NCI-H1092 (cell line): Measurements from ENCODE around the gene ZEB2.

Experiments used
- DNase-seq: peaks from one replicate; lab custom pipeline; 2025; lab: John Stamatoyannopoulos, UW

ZEB2 gene

DNA sequence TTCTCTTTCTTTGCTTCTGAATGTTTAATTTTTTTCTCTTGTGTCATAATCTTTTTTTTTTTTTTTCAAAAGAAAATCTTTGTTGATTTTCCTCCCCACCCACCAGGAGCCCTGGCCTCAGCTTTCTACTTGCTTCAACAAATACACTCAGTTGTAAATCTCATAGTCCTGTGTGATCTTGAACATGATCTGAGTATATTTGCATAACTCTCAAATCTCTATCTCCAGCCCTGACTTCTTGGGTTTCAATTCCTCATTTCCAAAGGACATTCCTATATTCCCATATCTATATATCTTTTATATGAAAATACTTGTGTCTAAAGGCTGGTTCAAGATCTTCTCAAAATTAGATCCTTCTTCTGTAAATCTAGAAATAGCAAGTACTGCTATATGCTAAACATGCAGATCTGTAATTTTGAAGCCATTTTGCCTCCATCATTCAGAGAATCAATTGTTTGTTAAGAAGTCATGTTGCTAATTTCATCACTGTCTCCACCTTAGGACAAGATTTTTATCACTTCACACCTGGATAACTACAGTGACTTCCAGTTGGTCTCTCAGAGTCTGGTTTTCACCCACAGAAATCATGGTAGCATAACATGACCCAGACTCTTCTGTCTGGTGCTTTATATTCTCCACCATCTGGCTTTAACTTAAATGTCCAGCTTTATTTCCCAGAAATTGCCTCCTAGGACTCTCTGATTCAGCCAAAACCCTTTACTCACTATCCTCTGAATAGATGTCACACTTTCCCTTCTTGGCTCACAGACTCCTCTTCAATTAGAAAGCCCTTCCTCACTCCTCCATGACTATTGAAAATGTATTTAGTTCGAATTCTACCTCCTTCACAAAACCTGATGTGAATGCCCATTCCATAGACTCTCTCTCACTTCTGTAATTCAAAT lies 98.1 kb downstream of the ZEB2 start:
- no peak for DNase-seq

DNA sequence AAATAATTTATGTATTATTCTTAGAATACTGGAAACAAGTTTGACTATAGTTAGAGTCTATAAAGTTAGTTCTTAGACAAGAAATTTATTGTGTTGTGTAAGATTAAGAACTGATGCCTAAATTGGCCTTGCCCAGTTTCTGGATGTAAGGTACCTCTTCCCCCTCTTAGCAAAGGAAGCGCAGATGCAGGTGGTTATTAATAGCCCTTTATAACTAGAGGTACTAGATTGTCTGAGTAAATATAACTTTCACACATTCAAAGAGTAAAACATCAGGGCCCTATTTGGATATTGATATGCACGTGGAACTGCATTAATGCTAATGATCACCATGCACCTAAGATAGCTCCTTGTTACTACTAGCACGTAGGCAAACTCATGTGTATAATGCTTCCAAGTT lies 100.7 kb downstream of the ZEB2 start:
- DNase-seq, result no peak

DNA sequence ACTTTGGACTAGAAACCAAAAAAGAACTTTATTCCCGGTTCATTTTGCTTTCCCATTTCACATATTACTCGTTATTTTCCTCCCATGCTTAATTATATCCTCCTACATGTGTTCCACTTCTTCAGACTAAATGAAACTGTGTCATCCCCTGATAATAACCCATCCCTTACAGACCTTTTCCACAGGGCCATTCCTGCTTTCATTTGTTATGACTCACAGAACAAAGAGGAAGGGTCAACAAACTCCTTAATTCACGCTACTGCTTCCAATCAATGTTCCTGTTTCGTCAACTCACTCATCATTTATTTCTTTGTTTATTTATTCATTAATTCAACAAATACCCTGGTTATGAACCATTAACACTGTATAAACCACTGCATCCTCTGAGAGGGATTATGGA lies 104.5 kb downstream of the ZEB2 start:
- no peak for DNase-seq

DNA sequence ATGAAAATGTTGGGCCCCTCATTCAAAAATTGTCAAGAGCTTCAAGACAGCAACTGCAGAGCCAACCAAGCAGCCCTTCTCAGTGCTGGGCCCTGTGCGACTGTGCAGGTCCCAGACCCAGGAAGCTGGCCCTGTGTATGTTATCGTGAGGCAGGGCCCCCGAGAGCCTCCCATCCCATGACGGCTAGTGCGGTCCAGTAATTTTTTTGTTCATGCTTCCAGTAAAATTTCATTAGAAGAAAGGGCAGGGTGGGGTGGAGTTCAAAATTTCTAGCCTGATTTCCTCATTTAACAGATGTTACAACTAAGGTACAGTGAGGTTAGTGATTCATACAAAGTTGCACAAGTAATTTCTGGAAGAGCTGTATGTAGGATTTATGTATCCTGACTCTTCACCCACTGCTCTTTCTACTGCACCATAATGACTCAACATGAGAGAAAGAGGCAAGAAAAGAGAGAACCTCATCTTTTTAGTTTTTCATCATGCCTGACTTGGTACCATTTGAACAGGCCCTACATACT lies 105.5 kb downstream of the ZEB2 start:
- no peak for DNase-seq

- no peak for DNase-seq
These were observed 107.2 kb downstream of the ZEB2 start for GRCh38 chr2:144412709-144413108.

DNA sequence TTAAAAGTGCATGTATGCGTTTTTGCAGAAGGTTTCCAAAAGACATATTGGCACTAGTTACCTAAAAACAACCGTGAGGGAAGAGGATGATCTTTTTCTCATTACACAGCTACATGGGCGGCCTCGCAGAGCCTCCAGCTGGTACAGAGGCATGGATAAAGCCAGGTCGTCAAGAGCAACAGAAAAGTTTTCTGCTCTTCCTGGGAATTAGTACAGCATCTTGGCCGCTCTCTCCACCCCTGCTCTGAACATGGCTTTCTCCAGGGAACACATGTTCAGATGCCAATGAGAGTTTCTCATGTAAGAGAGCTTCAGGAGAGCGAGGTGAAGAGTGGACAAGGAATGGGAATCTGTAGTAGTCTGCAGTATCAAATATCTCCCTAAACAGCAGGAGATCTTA lies 108.4 kb downstream of the ZEB2 start:
- DNase-seq, result no peak

- no peak for DNase-seq
These were observed 110.7 kb downstream of the ZEB2 start for GRCh38 chr2:144409241-144409640.

- DNase-seq, result no peak
These were observed 112.7 kb downstream of the ZEB2 start for GRCh38 chr2:144407262-144407661.

- no peak for DNase-seq
These were observed 113.7 kb downstream of the ZEB2 start for GRCh38 chr2:144405982-144406788.

- DNase-seq, result no peak
These were observed 114.6 kb downstream of the ZEB2 start for GRCh38 chr2:144405321-144405720.

DNA sequence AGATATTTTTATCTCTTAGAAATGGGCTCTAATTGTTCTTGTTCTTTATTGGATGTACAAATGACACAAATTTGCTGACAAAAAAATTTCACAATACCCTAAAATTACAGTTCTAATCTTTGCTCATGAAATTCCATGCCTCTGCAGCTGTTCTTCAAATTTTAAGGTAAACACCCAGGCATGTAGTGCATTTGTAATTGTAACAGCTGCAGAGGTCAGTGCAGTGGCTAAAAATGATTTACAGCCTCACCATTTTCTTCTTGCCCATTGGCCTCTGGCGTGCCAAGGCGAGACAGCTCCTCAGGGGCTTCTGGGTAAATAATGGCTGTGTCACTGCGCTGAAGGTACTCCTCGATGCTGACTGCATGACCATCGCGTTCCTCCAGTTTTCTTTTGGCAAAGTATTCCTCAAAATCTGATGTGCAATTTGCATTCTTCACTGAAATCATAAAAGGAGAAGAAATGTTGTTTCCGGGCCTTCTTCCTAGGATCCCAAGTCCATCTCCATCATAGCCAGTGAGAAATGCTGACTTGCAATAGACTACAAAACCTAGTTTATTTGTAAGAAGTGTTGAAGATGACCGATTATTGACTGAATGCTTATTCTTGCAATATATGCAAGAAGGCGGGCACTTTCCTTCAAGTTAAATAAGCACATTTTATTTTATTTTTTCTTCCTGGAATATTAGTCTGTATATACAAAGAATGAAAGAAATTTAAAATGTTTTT lies 115.2 kb downstream of the ZEB2 start:
- no peak for DNase-seq

DNA sequence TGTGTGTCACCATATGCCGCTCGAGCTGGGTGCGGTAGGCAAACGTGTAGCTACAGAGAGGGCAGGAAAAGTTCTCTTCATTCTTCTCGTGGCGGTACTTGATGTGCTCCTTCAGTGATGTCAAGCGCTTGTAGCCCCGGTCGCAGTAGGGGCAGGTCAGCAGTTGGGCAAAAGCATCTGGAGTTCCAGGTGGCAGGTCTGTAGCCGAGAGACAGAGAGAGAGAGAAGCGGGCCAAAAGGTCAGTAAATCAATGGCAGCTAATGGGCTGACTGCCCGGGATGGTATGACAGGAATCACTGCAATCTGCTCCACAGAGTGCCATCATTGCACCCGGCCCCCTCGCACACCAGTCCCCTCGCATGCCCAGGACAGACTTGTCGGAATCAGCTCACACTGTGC lies 116.0 kb downstream of the ZEB2 start:
- DNase-seq, result no peak

DNA sequence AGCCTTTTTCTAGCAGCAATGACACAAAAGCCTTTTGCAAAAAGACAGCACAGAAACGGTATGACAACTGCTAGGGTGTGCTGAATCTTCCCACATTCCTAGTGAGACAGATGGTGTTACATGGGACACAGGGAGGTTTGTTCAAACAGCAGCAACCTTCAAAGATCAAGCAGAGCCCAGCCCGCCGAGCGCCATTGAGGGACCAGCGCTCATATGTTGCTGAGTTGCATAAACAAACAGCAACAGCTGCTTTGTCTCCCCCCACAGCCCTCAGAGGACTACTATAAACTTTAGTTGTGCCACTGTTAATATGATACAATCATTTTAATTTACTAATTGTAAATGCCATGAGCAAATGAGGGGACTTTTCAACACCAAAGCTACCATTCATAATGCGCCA lies 117.7 kb downstream of the ZEB2 start:
- no peak for DNase-seq

- no peak for DNase-seq
These were observed 118.9 kb downstream of the ZEB2 start for GRCh38 chr2:144401036-144401435.

DNA sequence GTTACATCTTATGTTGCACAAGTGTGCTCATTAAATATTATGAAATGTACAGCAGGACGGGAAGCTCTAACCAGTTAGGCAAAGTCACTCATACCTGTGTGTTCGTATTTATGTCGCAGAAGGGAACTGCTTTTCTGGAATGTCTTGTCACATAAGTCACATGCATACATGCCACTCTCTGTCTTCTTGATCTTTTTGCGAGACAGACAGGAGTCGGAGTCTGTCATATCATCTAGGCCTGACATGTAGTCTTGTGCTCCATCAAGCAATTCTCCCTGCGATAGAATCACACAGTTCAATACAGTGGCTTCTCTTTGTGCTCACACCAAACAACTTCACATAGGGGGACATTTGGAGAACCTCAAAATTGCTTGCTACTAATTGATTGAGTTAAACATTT lies 123.6 kb downstream of the ZEB2 start:
- no peak for DNase-seq

DNA sequence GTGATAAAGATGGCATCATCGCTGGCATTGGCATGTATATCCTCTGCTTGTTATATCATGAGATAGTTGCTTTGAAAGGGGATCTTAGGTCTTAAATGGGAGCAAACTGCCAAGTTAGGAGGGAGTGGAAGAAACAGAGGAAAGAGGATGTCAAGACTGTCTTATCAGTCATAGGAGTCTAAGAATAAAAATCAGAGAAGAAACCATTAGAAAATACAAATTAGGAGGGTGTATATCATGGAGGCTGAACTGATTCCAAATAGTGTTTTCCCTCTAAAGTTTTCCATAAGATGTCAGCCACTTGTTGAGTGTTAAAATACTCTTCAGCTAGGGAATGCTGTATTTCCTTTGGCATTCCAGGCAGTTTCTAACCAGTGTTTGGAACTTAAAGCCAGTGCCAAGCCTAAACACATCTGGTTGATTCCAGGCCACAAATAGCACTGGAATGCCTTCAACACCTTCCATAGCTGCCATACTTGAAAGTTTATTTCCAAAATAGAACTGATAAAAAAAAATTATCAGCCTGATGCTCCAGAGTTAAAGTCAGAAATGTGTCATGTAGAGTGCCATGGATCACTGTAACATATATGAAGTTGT lies 129.4 kb downstream of the ZEB2 start:
- no peak for DNase-seq

DNA sequence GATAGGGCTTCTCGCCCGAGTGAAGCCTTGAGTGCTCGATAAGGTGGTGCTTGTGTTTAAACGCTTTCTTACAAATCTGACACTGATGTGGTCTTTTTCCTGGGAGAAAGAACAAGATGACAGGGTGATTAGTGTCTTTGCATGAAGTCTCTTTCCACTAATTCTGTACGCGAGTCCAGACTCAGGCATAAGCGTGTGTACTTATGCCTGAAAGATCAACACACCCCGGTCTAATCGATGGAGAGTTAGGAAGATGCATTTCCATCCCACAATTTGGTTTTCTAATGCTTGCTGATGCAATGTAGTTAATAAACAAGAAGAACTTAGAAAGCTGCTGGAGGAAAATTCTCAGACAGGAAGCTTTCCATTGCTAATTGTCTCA lies 130.0 kb downstream of the ZEB2 start:
- DNase-seq, result no peak

DNA sequence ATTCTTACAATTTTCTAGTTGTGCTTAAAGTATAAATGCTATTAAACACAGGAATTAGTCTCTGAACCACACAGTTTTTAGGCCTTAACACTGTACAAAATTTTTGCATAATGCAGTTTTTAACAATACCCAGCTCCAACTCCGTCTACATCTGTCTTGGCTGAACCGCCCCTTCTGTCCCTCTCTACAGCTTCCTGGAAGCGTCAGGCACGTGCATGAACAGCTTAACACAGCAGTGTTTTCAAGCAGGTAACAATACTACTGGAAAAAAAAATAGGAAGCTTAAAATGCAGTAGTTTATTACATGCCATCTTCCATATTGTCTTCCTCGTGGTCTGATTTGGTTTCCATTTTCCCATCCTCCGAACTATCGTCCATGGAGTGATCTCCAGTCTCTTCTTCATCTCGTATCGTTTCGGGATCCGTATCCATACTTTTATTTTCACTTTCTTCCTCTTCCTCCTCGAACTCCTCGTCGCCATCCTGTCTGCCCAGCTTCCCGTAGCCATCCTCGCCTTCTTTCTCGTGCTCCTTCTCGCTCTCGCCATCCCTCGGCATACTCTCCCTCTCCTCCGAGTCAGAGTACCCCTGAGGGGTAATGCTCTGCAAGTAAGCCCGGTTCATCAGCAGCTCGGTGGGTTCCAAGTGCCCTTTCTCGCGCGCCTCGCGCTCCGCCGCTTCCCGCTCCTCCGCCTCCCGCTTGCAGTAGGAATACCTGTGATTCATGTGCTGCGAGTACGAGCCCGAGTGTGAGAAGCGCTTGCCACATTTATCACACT lies 130.6 kb downstream of the ZEB2 start:
- no peak for DNase-seq

- DNase-seq, result no peak
These were observed 134.5 kb downstream of the ZEB2 start for GRCh38 chr2:144385381-144385780.

DNA sequence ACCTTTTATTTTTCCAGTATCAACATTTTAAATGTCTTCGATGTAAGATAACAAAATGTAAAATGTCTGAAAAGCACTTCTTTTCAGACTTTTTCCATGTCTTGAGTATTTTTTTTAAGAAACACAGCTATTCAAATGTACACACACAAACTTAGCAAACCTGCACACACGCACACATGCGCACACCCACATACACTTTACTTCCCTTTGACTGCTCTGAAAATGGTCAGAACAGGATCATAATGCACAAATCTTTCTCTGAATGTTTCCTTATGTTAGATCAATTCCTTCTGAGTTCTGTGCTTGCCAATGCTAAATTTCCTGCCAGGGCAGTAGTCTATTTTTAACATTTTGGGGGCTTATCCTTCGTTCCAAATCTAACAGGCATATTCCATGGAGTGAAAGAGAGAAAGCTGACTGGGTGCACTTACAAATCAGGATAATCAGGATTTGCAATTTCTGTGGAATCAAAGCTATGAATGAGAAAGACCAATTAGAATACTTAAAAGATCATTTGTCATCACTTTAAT lies 136.3 kb downstream of the ZEB2 start:
- no peak for DNase-seq

GRCh38 chr2:144382849-144383248 lies 137.1 kb downstream of the ZEB2 start:
- DNase-seq, result no peak
